Esophagus muscularis mucosa (tissue), 4 donors: ENCODE results near the gene SLC26A1. TPM values are rescaled to one million over a fixed set of nuclear protein-coding genes. Genes with fewer than 3 reads are reported as not detected.

ENCODE experiments used
- DNase-seq: peaks from one replicate; pipeline ENCODE4 v3.0.0-alpha.2; 2017; ENCODE audit errors: extremely low spot score
- H3K27ac ChIP-seq, 4 donors: fragments of 200-600 bp; sonication (generic); replicated peaks in 1 of 4; 1 replicate in 3 of 4; 2 replicates in 1 of 4; pipeline ENCODE4 v1.5.1; 2016 to 2019; ENCODE audit warnings: mild to moderate bottlenecking in 1 of 4
- H3K27me3 ChIP-seq, 4 donors: fragments of 200-600 bp; sonication (generic); one replicate each; pipeline versions ENCODE4 v1.5.1 to v1.6.0; 2016 to 2019
- H3K36me3 ChIP-seq, 4 donors: fragments of 200-600 bp; sonication (generic); one replicate each; pipeline ENCODE4 v1.5.1; 2016 to 2019
- H3K4me1 ChIP-seq, 4 donors: fragments of 200-600 bp; sonication (generic); one replicate each; pipeline ENCODE4 v1.5.1; 2016 to 2019
- H3K4me3 ChIP-seq, 4 donors: fragments of 200-600 bp; sonication (generic); 1 replicate in 2 of 4; 2 replicates in 2 of 4; pipeline ENCODE4 v1.5.1; 2016 to 2019; ENCODE audit warnings: mild to moderate bottlenecking in 4 of 4, moderate library complexity in 1 of 4
- H3K9me3 ChIP-seq, 4 donors: fragments of 200-600 bp; sonication (generic); 1 replicate in 3 of 4; 2 replicates in 1 of 4; pipeline ENCODE4 v1.5.1; 2016 to 2019
- CTCF ChIP-seq, 3 experiments: fragments of 200-600 bp in 2 of 3; fragments of 450-650 bp in 1 of 3; sonication (generic) in 2 of 3; IDR thresholded peaks; one replicate each; pipeline ENCODE4 v1.5.1; 2017 to 2019; ENCODE audit warnings: antibody characterized with exemption in 3 of 3, mild to moderate bottlenecking in 2 of 3, moderate library complexity in 1 of 3
- EP300 ChIP-seq: sonication (generic); formaldehyde crosslinking; IDR thresholded peaks from one replicate; pipeline ENCODE4 v1.6.1; 2017; ENCODE audit warnings: antibody characterized with exemption
- POLR2A ChIP-seq: fragments of 450-650 bp; IDR thresholded peaks from one replicate; pipeline ENCODE4 v1.6.1; 2017; ENCODE audit warnings: antibody characterized with exemption, moderate library complexity, mild to moderate bottlenecking, low read depth
- POLR2AphosphoS5 ChIP-seq, 2 donors: sonication (generic); formaldehyde crosslinking; IDR thresholded peaks; one replicate each; pipeline ENCODE4 v1.6.1; 2017; ENCODE audit warnings: antibody characterized with exemption in 2 of 2
- WGBS: methylation state at CpG from one replicate; pipeline ENCODE4 v1.1.5; 2018; 5-methylcytosine and 5-hydroxymethylcytosine counted together
- intact Hi-C: fragments of 100-400 bp; cut with DNase I; formaldehyde crosslinking; loops from one replicate; pipeline ENCODE4 v1.15.1; 2023
- total RNA-seq, 4 donors: library from RNA; depleted of rRNA; stranded (reverse); fragments of >200 nt; gene quantifications; one replicate each; pipeline versions ENCODE4 v1.1.0 to v1.2.1, GENCODE V29; 2016

The SLC26A1 gene
- total RNA-seq, 4 donors from 2014 or later: 0.06 TPM; not detected in 3

DNA sequence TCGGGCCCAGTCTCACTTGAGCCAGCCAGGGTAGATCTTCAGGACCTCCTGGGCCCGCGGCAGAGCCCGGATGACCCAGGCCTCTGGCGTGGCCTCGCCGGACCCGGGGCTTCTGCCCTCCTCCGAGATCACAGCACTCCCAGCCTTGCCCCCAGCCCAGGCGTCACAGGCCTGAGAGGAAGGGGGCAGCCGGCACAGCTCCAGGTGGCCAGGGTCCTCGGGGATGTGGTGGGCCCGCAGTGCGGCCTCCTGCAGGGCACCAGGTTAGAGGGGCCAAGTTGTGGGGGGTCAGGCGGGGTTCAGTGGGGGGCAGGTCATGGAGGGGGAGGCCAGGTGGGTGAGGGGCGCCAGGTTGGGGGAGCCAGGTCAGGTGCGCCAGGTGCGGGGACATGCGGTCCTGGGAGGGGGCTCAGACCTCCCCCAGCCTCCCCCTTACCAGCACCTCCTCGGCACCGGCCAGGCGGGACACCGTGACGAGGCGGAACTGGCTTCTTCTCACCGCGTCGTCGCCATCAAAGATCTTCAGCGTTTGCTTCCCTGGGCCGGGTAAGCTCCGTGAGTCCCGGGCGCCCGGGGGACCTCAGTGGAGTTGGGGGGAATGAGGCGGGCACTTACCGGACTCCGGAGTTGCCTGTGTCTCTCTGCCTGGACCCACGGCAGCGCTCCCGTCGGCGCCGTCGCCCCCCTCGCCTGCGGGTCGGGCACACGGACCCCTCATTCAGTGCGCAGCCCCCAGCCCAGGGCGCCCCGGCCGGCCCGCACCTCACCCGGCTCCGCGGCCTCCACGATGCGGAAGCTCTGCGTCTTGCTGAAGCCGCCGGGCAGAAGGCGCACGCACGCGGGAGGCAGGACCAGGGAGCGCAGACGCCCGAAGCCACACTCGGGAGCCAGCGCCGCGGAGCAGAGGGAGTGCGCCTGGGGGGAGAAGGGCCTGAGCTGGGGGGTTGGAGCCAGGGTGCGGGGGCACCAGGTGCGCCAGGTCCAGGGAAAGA, 25.8 kb downstream of the SLC26A1 start:
- Histone ChIP-seq H3K4me3 (peak overlapping the region in 2 of 4 donors; percentile 8 to 12), H3K27ac (no peak overlapping the region), H3K36me3 (peaks cover 7 to 50% (median 41%) of the 10 kb centered on the region in 4 donors), H3K27me3 (peaks cover 0 to 15% (median 6%) of the 10 kb centered on the region in 4 donors), H3K4me1 (peaks cover 18 to 40% (median 33%) of the 10 kb centered on the region in 4 donors), H3K9me3 (no peaks in the 10 kb centered on the region)
- no peak for DNase-seq
- intact Hi-C loops: no loop called here
- 76% methylated on average over 18 of the region's 76 CpGs for WGBS
- TF ChIP-seq CTCF (IDR thresholded peaks at IDR 0.05) (no peak), POLR2AphosphoS5 (IDR thresholded peaks at IDR 0.05) (no peak), EP300 (no peak), POLR2A (no peak)

GRCh38 chr4:966266-967112, 26.7 kb downstream of the SLC26A1 start:
- Histone ChIP-seq H3K27ac (no peak overlapping the region), H3K4me1 (peaks cover 9 to 31% (median 23%) of the 10 kb centered on the region in 4 donors), H3K4me3 (no peak overlapping the region), H3K27me3 (peaks cover 0 to 15% (median 6%) of the 10 kb centered on the region in 4 donors), H3K36me3 (peaks cover 15 to 59% (median 50%) of the 10 kb centered on the region in 4 donors), H3K9me3 (no peaks in the 10 kb centered on the region)
- intact Hi-C loops: no loop called here
- no peak for DNase-seq
- whole genome bisulfite sequencing: no CpG with 5 or more reads among the region's 48 CpGs
- TF ChIP-seq POLR2AphosphoS5 (IDR thresholded peaks at IDR 0.05) (no peak), POLR2A (no peak), CTCF (IDR thresholded peaks at IDR 0.05) (no peak), EP300 (no peak)

DNA sequence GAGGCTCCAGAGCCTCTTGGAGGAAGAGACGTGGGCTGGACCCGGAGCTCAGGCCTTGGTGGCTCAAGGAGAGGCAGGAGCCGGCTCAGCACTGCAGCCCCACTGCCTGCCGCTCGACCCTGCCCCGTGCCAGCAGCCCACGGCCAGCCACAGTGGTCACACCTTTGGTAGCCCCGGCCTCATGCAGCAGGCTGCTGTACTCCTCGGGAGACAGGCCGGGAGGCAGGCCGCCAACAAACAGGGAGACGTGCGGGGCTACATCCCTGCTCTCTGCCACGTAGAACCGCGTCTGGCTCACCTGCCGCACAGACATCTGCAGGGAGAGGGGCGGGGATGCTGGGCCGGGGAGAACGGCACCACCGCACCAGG, 27.5 kb downstream of the SLC26A1 start:
- peaks cover 15 to 67% (median 55%) of the 10 kb centered on the region in 4 donors for H3K36me3 ChIP-seq
- no peaks in the 10 kb centered on the region for H3K9me3 ChIP-seq
- intact Hi-C loops: no loop called here

More for the DNA sequence above, 27.5 kb downstream of the SLC26A1 start:
- Histone ChIP-seq H3K27ac (no peak overlapping the region), H3K4me1 (peaks cover 4 to 24% (median 16%) of the 10 kb centered on the region in 4 donors), H3K4me3 (no peak overlapping the region), H3K27me3 (peaks cover 0 to 15% (median 6%) of the 10 kb centered on the region in 4 donors)
- no peak for DNase-seq
- WGBS: 83% methylated on average over 7 of the region's 21 CpGs
- TF ChIP-seq POLR2AphosphoS5 (IDR thresholded peaks at IDR 0.05) (no peak), CTCF (IDR thresholded peaks at IDR 0.05) (no peak), EP300 (no peak), POLR2A (no peak)
